H9 (cell line): ENCODE measurements around the gene SNX5. TPM values are rescaled to one million over a fixed set of nuclear protein-coding genes. Genes with fewer than 3 reads are reported as not detected.

Experiments used
- DNase-seq: peaks from one replicate; pipeline ENCODE4 v3.0.0-alpha.2; 2017
- H2AFZ ChIP-seq: one replicate; pipeline ENCODE4 v1.6.1; 2013; ENCODE audit warnings: mild to moderate bottlenecking, low read length, control low read depth, moderate library complexity
- H2AK5ac ChIP-seq: 2 replicates; pipeline ENCODE4 v1.6.1; 2013; ENCODE audit warnings: low read length, control low read depth, mixed read lengths; ENCODE audit not compliant: insufficient read length
- H2BK120ac ChIP-seq: one replicate; pipeline ENCODE4 v1.6.1; 2013; ENCODE audit warnings: low read depth, mild to moderate bottlenecking, low read length, control low read depth, inconsistent platforms; ENCODE audit not compliant: poor library complexity, severe bottlenecking
- H2BK12ac ChIP-seq: 2 replicates; pipeline ENCODE4 v1.6.1; 2013; ENCODE audit warnings: low read length, control low read depth, mixed read lengths, low read depth; ENCODE audit not compliant: insufficient read length
- H2BK15ac ChIP-seq: 2 replicates; pipeline ENCODE4 v1.6.1; 2013; ENCODE audit warnings: low read depth, low read length, control low read depth
- H2BK20ac ChIP-seq: one replicate; pipeline ENCODE4 v1.6.1; 2013; ENCODE audit warnings: low read depth, mild to moderate bottlenecking, low read length, control low read depth, inconsistent platforms; ENCODE audit not compliant: poor library complexity, severe bottlenecking
- H2BK5ac ChIP-seq: 2 replicates; pipeline ENCODE4 v1.6.1; 2013; ENCODE audit warnings: low read length, control low read depth, mixed read lengths; ENCODE audit not compliant: insufficient read length
- H3K14ac ChIP-seq: 2 replicates; pipeline ENCODE4 v1.6.1; 2013; ENCODE audit warnings: low read length, control low read depth; ENCODE audit not compliant: insufficient read depth
- H3K18ac ChIP-seq: 2 replicates; pipeline ENCODE4 v1.6.1; 2013; ENCODE audit warnings: low read depth, mild to moderate bottlenecking, mixed read lengths, low read length, control low read depth; ENCODE audit not compliant: insufficient read length
- H3K23ac ChIP-seq: 2 replicates; pipeline ENCODE4 v1.6.1; 2013; ENCODE audit warnings: low read length, control low read depth, mixed read lengths, low read depth; ENCODE audit not compliant: insufficient read length
- H3K23me2 ChIP-seq: 2 replicates; pipeline ENCODE4 v1.6.1; 2013; ENCODE audit warnings: low read depth, mild to moderate bottlenecking, mixed read lengths, low read length, control low read depth; ENCODE audit not compliant: insufficient read length, poor library complexity, severe bottlenecking
- H3K27ac ChIP-seq: 2 replicates; pipeline ENCODE4 v1.5.1; 2013; ENCODE audit warnings: low read length, control low read depth, mixed read lengths, low read depth; ENCODE audit not compliant: insufficient read length
- H3K27me3 ChIP-seq: 2 replicates; pipeline ENCODE4 v1.6.1; 2013; ENCODE audit warnings: low read length, control low read depth, inconsistent platforms; ENCODE audit not compliant: insufficient read depth
- H3K4ac ChIP-seq: 2 replicates; pipeline ENCODE4 v1.6.1; 2013; ENCODE audit warnings: low read depth, mild to moderate bottlenecking, control low read depth, inconsistent platforms, low read length, moderate library complexity
- H3K4me1 ChIP-seq: 2 replicates; pipeline ENCODE4 v1.6.1; 2013; ENCODE audit warnings: low read length, control low read depth, inconsistent platforms; ENCODE audit not compliant: insufficient read depth
- H3K4me2 ChIP-seq: 2 replicates; pipeline ENCODE4 v1.6.1; 2013; ENCODE audit warnings: low read length, control low read depth, mixed read lengths; ENCODE audit not compliant: insufficient read length, insufficient read depth
- H3K56ac ChIP-seq: 2 replicates; pipeline ENCODE4 v1.6.1; 2013; ENCODE audit warnings: low read depth, mild to moderate bottlenecking, mixed read lengths, low read length, control low read depth; ENCODE audit not compliant: insufficient read length
- H3K79me1 ChIP-seq: 2 replicates; pipeline ENCODE4 v1.6.1; 2013; ENCODE audit warnings: low read depth, mild to moderate bottlenecking, moderate library complexity, low read length, control low read depth, inconsistent platforms; ENCODE audit not compliant: insufficient read depth, poor library complexity, severe bottlenecking
- H3K79me2 ChIP-seq: 2 replicates; pipeline ENCODE4 v1.6.1; 2013; ENCODE audit warnings: low read length, control low read depth, inconsistent platforms; ENCODE audit not compliant: insufficient read depth
- H3K9ac ChIP-seq: 2 replicates; pipeline ENCODE4 v1.6.1; 2013; ENCODE audit warnings: low read length, control low read depth, mixed read lengths; ENCODE audit not compliant: insufficient read length; ENCODE audit errors: extremely low read depth
- H3K9me3 ChIP-seq: one replicate; pipeline ENCODE4 v1.6.1; 2013; ENCODE audit warnings: low read depth, low read length, inconsistent platforms; ENCODE audit not compliant: control insufficient read depth
- H3T11ph ChIP-seq: one replicate; pipeline ENCODE4 v1.6.1; 2013; ENCODE audit warnings: mild to moderate bottlenecking, low read length, control low read depth, inconsistent platforms
- H4K20me1 ChIP-seq: one replicate; pipeline ENCODE4 v1.6.1; 2013; ENCODE audit not compliant: control insufficient read depth, insufficient read length, insufficient read depth
- H4K5ac ChIP-seq: 2 replicates; pipeline ENCODE4 v1.6.1; 2013; ENCODE audit warnings: low read depth, mild to moderate bottlenecking, mixed read lengths, low read length, control low read depth; ENCODE audit not compliant: insufficient read length
- H4K8ac ChIP-seq: replicated peaks from 2 replicates; pipeline ENCODE4 v1.6.1; 2013; ENCODE audit warnings: low read length, control low read depth, mixed read lengths, low read depth; ENCODE audit not compliant: insufficient read length
- H4K91ac ChIP-seq: 2 replicates; pipeline ENCODE4 v1.6.1; 2013; ENCODE audit warnings: low read depth, mild to moderate bottlenecking, moderate library complexity, mixed read lengths, low read length, control low read depth; ENCODE audit not compliant: insufficient read length
- H3K27ac Mint-ChIP-seq, 3 experiments: 2 replicates in 2 of 3; 3 replicates in 1 of 3; pipeline ENCODE4 v1.8.0; 2020 to 2021; ENCODE audit warnings: mixed read lengths in 3 of 3, mild to moderate bottlenecking in 1 of 3, moderate library complexity in 1 of 3
- H3K27me3 Mint-ChIP-seq: 2 replicates; pipeline ENCODE4 v1.8.0; 2021; ENCODE audit warnings: low read depth, mild to moderate bottlenecking, moderate library complexity, mixed read lengths
- H3K36me3 Mint-ChIP-seq, 3 experiments: 2 replicates in 2 of 3; 3 replicates in 1 of 3; pipeline ENCODE4 v1.8.0; 2020 to 2021; ENCODE audit warnings: low read depth in 3 of 3, mixed read lengths in 3 of 3; ENCODE audit not compliant: insufficient read depth in 1 of 3
- H3K4me1 Mint-ChIP-seq, 2 experiments: 2 replicates each; pipeline ENCODE4 v1.8.0; 2020; ENCODE audit warnings: mixed read lengths in 2 of 2
- H3K4me3 Mint-ChIP-seq, 2 experiments: 2 replicates in 1 of 2; 3 replicates in 1 of 2; pipeline ENCODE4 v1.8.0; 2020 to 2021; ENCODE audit warnings: mild to moderate bottlenecking in 2 of 2, mixed read lengths in 2 of 2, moderate library complexity in 1 of 2
- H3K9me3 Mint-ChIP-seq, 2 experiments: 2 replicates in 1 of 2; 3 replicates in 1 of 2; pipeline ENCODE4 v1.8.0; 2020; ENCODE audit warnings: mild to moderate bottlenecking in 2 of 2, mixed read lengths in 2 of 2, moderate library complexity in 1 of 2
- CTCF ChIP-seq: fragments of 200-600 bp; sonication (generic); conservative IDR thresholded peaks from 3 replicates; pipeline ENCODE4 v1.8.0; 2021; ENCODE audit warnings: antibody characterized with exemption, mild to moderate bottlenecking
- WGBS: extraction: QIAGEN DNeasy Blood & Tissue Kit; methylation state at CpG from one replicate; pipeline ENCODE4 v1.1.7; 2013; ENCODE audit warnings: missing lambda C conversion rate, low lambda C conversion rate, mixed read lengths; ENCODE audit not compliant: insufficient read length; ENCODE audit errors: extremely low coverage; 5-methylcytosine and 5-hydroxymethylcytosine counted together
- total RNA-seq: library from RNA; stranded (reverse); gene quantifications from 2 replicates; pipeline ENCODE4 v1.2.1, GENCODE V29; 2021

Gene SNX5
- total RNA-seq, 1 experiment from 2014 or later = 194 TPM

GRCh38 chr20:17998446-17998845, 29.9 kb upstream of the SNX5 start:
- Histone ChIP-seq H3K79me2 (no peaks in the 10 kb centered on the region), H3K23ac (no peak overlapping the region), H2BK120ac (no peak overlapping the region), H3K4ac (no peak overlapping the region), H3K27me3 (no peaks in the 10 kb centered on the region), H3K14ac (no peak overlapping the region), H2BK5ac (no peak overlapping the region), H2BK15ac (no peak overlapping the region), H4K91ac (no peak overlapping the region), H2AFZ (no peak overlapping the region), H3K18ac (no peak overlapping the region), H2BK20ac (no peak overlapping the region), H3K27ac (no peak overlapping the region), H3K56ac (no peak overlapping the region), H3K9ac (no peak overlapping the region), H4K8ac (no peak overlapping the region), H2BK12ac (no peak overlapping the region), H3K79me1 (no peaks in the 10 kb centered on the region), H3K23me2 (no peaks in the 10 kb centered on the region), H4K5ac (no peak overlapping the region), H3K4me1 (no peaks in the 10 kb centered on the region), H3T11ph (no peak overlapping the region), H2AK5ac (no peak overlapping the region), H4K20me1 (no peaks in the 10 kb centered on the region), H3K9me3 (no peaks in the 10 kb centered on the region), H3K4me2 (no peak overlapping the region)
- no peaks in the 10 kb centered on the region for H3K9me3 Mint-ChIP-seq
- H3K4me3 Mint-ChIP-seq = no peak overlapping the region
- no peak for TF ChIP-seq CTCF
- H3K27ac Mint-ChIP-seq = no peak overlapping the region
- H3K27me3 Mint-ChIP-seq = no peaks in the 10 kb centered on the region
- no peaks in the 10 kb centered on the region for H3K36me3 Mint-ChIP-seq
- WGBS = no CpG with 5 or more reads among the region's 5 CpGs
- H3K4me1 Mint-ChIP-seq = peaks cover 11 to 14% of the 10 kb centered on the region in 2 experiments
- no peak for DNase-seq
